ENCODE data around the gene USP2. TPM values are rescaled to one million over a fixed set of nuclear protein-coding genes. Genes with fewer than 3 reads are reported as not detected.

USP2 gene
- total RNA-seq, 2 donors from 2014 or later, result 2.3 to 10.8 TPM

Small RNA genes lying within 50 kb of the gene (microRNA-seq; reads per million reads assigned to microRNA genes)
- gene MIR6756, result 0.67 reads per million

Small RNA genes lying within 50 kb of the gene (small RNA-seq; reads per million reads assigned to genes)
- gene AP003396.4 (0 reads per million in 2 donors), gene RF01225 (0 reads per million in 2 donors)

Other genes with a start within 250 kb of the USP2 start
- gene ABCG4, start 232.6 kb downstream of the USP2 start, total RNA-seq, result under 1 TPM in 1 of 2 donors, not detected in 1; 0.85 TPM
- 10 to 100 TPM; 18.8 to 26.1 TPM for gene NLRX1, start 213.0 kb downstream of the USP2 start, total RNA-seq
- not detected for gene NHERF4, start 196.2 kb downstream of the USP2 start, total RNA-seq
- 10 to 100 TPM in 1 of 2 donors, 1 to 10 TPM in 1; 9.8 to 38.8 TPM for gene CBL, start 175.4 kb downstream of the USP2 start, total RNA-seq
- gene MCAM, start 64.6 kb downstream of the USP2 start, total RNA-seq, result 100 to 1,000 TPM; 156 to 292 TPM
- gene RNF26, start 47.2 kb downstream of the USP2 start, total RNA-seq, result 10 to 100 TPM; 17.6 to 34.2 TPM
- gene C1QTNF5, start 40.8 kb downstream of the USP2 start, total RNA-seq, result 10 to 100 TPM; 15.3 to 20.2 TPM
- not detected for gene MFRP, start 35.0 kb downstream of the USP2 start, total RNA-seq
- 10 to 100 TPM in 1 of 2 donors, 1 to 10 TPM in 1; 3.3 to 39.7 TPM for gene THY1, start 41.5 kb upstream of the USP2 start, total RNA-seq